HepG2 (cell line): ENCODE results near the gene NAXD. TPM values are rescaled to one million over a fixed set of nuclear protein-coding genes. Genes with fewer than 3 reads are reported as not detected.

Source experiments
- ATAC-seq: fragments of 200-7000 bp; cut with Tn5 transposase; 3 replicates; pipeline ENCODE4 v1.9.1; 2020; ENCODE audit warnings: mild to moderate bottlenecking, moderate library complexity
- BruUV-seq: library from RNA; stranded (reverse); fragments of 400-500 nt; replicated peaks from 2 replicates; lab custom pipeline; 2021; lab: Mats Ljungman, UMichigan
- CTCF ChIA-PET: fragments of 300-600 bp; formaldehyde crosslinking; extraction: SDS; loops from one replicate; lab custom pipeline; 2021; ENCODE audit warnings: low total read pairs, inconsistent platforms, low intra/inter-chr PET ratio; lab: Yijun Ruan, JAX
- POLR2A ChIA-PET: fragments of 350-600 bp; sonication (Branson Sonifier 250); formaldehyde crosslinking; loops from one replicate; lab custom pipeline; 2020; ENCODE audit warnings: antibody characterized with exemption, inconsistent platforms; lab: Yijun Ruan, JAX
- DNase-seq: peaks from one replicate; pipeline ENCODE4 v3.0.0-alpha.2; 2015; ENCODE audit warnings: low spot score
- FAIRE-seq: peaks from 3 replicates; lab custom pipeline; 2011; peaks lifted over from hg19 to GRCh38; lab: Jason Lieb, UNC
- H2AFZ ChIP-seq: one replicate; pipeline ENCODE4 v1.6.1; 2011; ENCODE audit warnings: low read length, inconsistent platforms
- H3K27ac ChIP-seq: fragments of 300-600 bp; 3 replicates; pipeline ENCODE4 v1.8.0; 2011; ENCODE audit warnings: mixed run types, mild to moderate bottlenecking, mixed read lengths, low read length, inconsistent platforms; ENCODE audit not compliant: insufficient read depth; ENCODE audit errors: extremely low read length
- H3K27me3 ChIP-seq, 2 experiments: fragments of 200-600 bp in 1 of 2; 2 replicates in 1 of 2; 3 replicates in 1 of 2; pipeline versions ENCODE4 v1.6.0 to v1.8.0; 2011; ENCODE audit warnings: low read length in 2 of 2, mild to moderate bottlenecking in 2 of 2, moderate library complexity in 2 of 2, inconsistent platforms in 1 of 2; ENCODE audit not compliant: insufficient read depth in 2 of 2, control insufficient read depth in 1 of 2
- H3K36me3 ChIP-seq, 2 experiments: fragments of 200-600 bp in 1 of 2; replicated peaks in 1 of 2; 2 replicates in 1 of 2; 3 replicates in 1 of 2; pipeline versions ENCODE4 v1.5.1 to v1.8.0; 2011; ENCODE audit warnings: low read length in 2 of 2, inconsistent platforms in 1 of 2; ENCODE audit not compliant: insufficient read depth in 2 of 2, control insufficient read depth in 1 of 2
- H3K4me1 ChIP-seq: 2 replicates; pipeline ENCODE4 v1.5.1; 2012; ENCODE audit warnings: low read length, inconsistent platforms; ENCODE audit not compliant: insufficient read depth
- H3K4me2 ChIP-seq: 2 replicates; pipeline ENCODE4 v1.6.0; 2011; ENCODE audit warnings: low read depth, low read length, inconsistent platforms
- H3K4me3 ChIP-seq, 3 experiments: fragments of 200-600 bp in 1 of 3; sonication (generic), shearing (Covaris generic) in 1 of 3; replicated peaks in 1 of 3; 2 replicates each; pipeline ENCODE4 v1.5.1; 2011 to 2016; ENCODE audit warnings: low read length in 3 of 3, inconsistent platforms in 2 of 3, low read depth in 2 of 3, mild to moderate bottlenecking in 2 of 3, control low read depth in 1 of 3, mixed read lengths in 1 of 3; ENCODE audit not compliant: insufficient read depth in 1 of 3
- H3K79me2 ChIP-seq: one replicate; pipeline ENCODE4 v1.6.1; 2011; ENCODE audit warnings: low read length, inconsistent platforms; ENCODE audit not compliant: insufficient read depth
- H3K9ac ChIP-seq: 2 replicates; pipeline ENCODE4 v1.6.0; 2011; ENCODE audit warnings: mild to moderate bottlenecking, low read depth, low read length, inconsistent platforms; ENCODE audit not compliant: insufficient read depth
- H3K9me3 ChIP-seq: 2 replicates; pipeline ENCODE4 v1.5.1; 2012; ENCODE audit warnings: mild to moderate bottlenecking, low read length
- H4K20me1 ChIP-seq: 2 replicates; pipeline ENCODE4 v1.6.0; 2011; ENCODE audit warnings: inconsistent platforms, mild to moderate bottlenecking, low read length, moderate library complexity; ENCODE audit not compliant: insufficient read depth
- ATRX ChIP-seq: sonication (generic); formaldehyde crosslinking; IDR thresholded peaks from 2 replicates; pipeline ENCODE4 v1.4.0; 2020; ENCODE audit warnings: missing genetic modification reagents, borderline replicate concordance
- EP300 ChIP-seq, 3 experiments: sonication (generic) in 1 of 3; formaldehyde crosslinking in 1 of 3; IDR thresholded peaks; 2 replicates each; pipeline versions ENCODE4 v1.5.1 to v1.6.1; 2011 to 2020; ENCODE audit warnings: low read depth in 2 of 3, low read length in 2 of 3, borderline replicate concordance in 1 of 3, improper control_type of control experiment in 1 of 3, mild to moderate bottlenecking in 1 of 3, missing genetic modification reagents in 1 of 3, moderate library complexity in 1 of 3
- FOXA3 ChIP-seq: IDR thresholded peaks from 2 replicates; pipeline ENCODE4 v1.6.1; 2016; ENCODE audit warnings: missing genetic modification reagents, missing compliant biosample characterization
- ISL2 ChIP-seq: sonication (generic); formaldehyde crosslinking; IDR thresholded peaks from 2 replicates; pipeline ENCODE4 v1.5.0; 2020; ENCODE audit warnings: missing genetic modification reagents
- NR2C2 ChIP-seq: sonication (generic); formaldehyde crosslinking; IDR thresholded peaks from 2 replicates; pipeline ENCODE4 v1.4.0; 2020; ENCODE audit warnings: missing genetic modification reagents, mild to moderate bottlenecking, moderate library complexity, borderline replicate concordance
- TMF1 ChIP-seq: sonication (generic); formaldehyde crosslinking; IDR thresholded peaks from 2 replicates; pipeline ENCODE4 v1.8.1; 2022; ENCODE audit warnings: low read depth, missing genetic modification reagents
- ZBTB8A ChIP-seq: sonication (generic); formaldehyde crosslinking; IDR thresholded peaks from 2 replicates; pipeline ENCODE4 v1.4.0; 2020; ENCODE audit warnings: mild to moderate bottlenecking, low read depth, missing genetic modification reagents, borderline replicate concordance
- ZNF337 ChIP-seq: sonication (generic); formaldehyde crosslinking; IDR thresholded peaks from 2 replicates; pipeline ENCODE4 v1.5.1; 2020; ENCODE audit warnings: missing genetic modification reagents, low read depth, mild to moderate bottlenecking, borderline replicate concordance
- ZNF563 ChIP-seq: sonication (generic); formaldehyde crosslinking; IDR thresholded peaks from 2 replicates; pipeline ENCODE4 v1.8.0; 2022; ENCODE audit warnings: mild to moderate bottlenecking, moderate library complexity, missing genetic modification reagents
- ZNF598 ChIP-seq: sonication (generic); formaldehyde crosslinking; IDR thresholded peaks from 2 replicates; pipeline ENCODE4 v1.5.1; 2020; ENCODE audit warnings: mild to moderate bottlenecking, missing genetic modification reagents, borderline replicate concordance
- ZNF788 ChIP-seq: sonication (generic); formaldehyde crosslinking; IDR thresholded peaks from 2 replicates; pipeline ENCODE4 v1.5.0; 2020; ENCODE audit warnings: mild to moderate bottlenecking, missing genetic modification reagents, borderline replicate concordance
- WGBS: methylation state at CpG from one replicate; pipeline ENCODE4 v1.1.6; 2017; ENCODE audit warnings: low lambda C conversion rate; 5-methylcytosine and 5-hydroxymethylcytosine counted together
- in situ Hi-C: cut with HindIII; loops from 2 replicates; pipeline ENCODE4 v1.10.0; 2017; ENCODE audit warnings: low pct_unique_long_range_greater_than_20kb; ENCODE audit not compliant: extremely low pct_ligation_motif_present
- intact Hi-C: fragments of 100-400 bp; cut with micrococcal nuclease; formaldehyde crosslinking; loops from one replicate; pipeline ENCODE4 v1.10.0; 2022; ENCODE audit not compliant: unreplicated experiment
- polyA plus RNA-seq, 8 experiments: library from polyadenylated mRNA; depleted of rRNA in 3 of 8; stranded (reverse) in 7 of 8; unstranded in 1 of 8; fragments of >200 nt; fragmentation: Illumina TruSeq in 4 of 8; extraction: Trizol in 4 of 8; gene quantifications; 2 replicates each; pipeline versions ENCODE4 v1.2.1 to v1.2.3, GENCODE V29; 2011 to 2016; ENCODE audit warnings: low read depth in 4 of 8, missing spikeins in 1 of 8, mixed read lengths in 1 of 8; ENCODE audit not compliant: insufficient read depth in 1 of 8
- total RNA-seq, 5 experiments: library from RNA; depleted of rRNA; stranded (reverse); fragments of >200 nt; fragmentation: Illumina TruSeq; extraction: Trizol; gene quantifications; 2 replicates each; pipeline ENCODE4 v1.2.3, GENCODE V29; 2016; ENCODE audit warnings: low read depth in 1 of 5
- TF ChIP-seq, protein P1 (sequence below): sonication (generic); formaldehyde crosslinking; IDR thresholded peaks from 2 replicates; pipeline ENCODE4 v1.9.0; 2021; ENCODE audit warnings: missing genetic modification reagents, mild to moderate bottlenecking, borderline replicate concordance
- TF ChIP-seq, protein P2 (sequence below): sonication (generic); formaldehyde crosslinking; IDR thresholded peaks from 2 replicates; pipeline ENCODE4 v1.4.0; 2020; ENCODE audit warnings: missing genetic modification reagents
- TF ChIP-seq, protein P3 (sequence below): IDR thresholded peaks from 2 replicates; pipeline ENCODE4 v1.6.1; 2016

NAXD gene
- total and polyA plus RNA-seq, 2 of the 13 experiments (the other 11 are each of a cell fraction or from before 2014, with no cell fraction given): 19.0 to 23.2 TPM

DNA sequence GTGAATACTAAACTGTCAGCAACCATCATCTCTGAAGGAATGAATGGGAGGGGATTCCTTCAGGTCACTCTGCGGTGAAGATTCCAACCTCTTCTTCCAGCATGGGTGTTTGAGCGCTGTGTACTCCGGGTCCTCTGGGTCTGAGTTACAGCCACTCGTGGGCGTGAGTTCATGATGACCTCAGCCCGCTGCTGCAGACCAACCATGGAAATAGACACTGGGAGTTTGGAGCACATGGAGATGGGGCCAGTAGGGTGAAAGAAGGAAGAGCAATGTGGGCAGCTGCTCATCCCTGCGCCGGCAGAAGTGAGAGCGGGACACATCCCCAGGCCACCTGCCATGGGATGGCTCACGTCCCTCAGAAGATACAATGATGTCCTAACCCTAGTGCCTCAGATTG lies 37.0 kb upstream of the NAXD start:
- intact Hi-C loops: no loop called here
- FAIRE-seq: no peak
- Histone ChIP-seq H3K27me3 (no peaks in the 10 kb centered on the region; a peak in 1 of 5 replicates), H2AFZ (no peak overlapping the region), H3K79me2 (no peaks in the 10 kb centered on the region), H3K4me2 (no peak overlapping the region), H3K9ac (no peak overlapping the region), H3K9me3 (no peaks in the 10 kb centered on the region), H4K20me1 (no peaks in the 10 kb centered on the region), H3K4me1 (peaks cover 45% of the 10 kb centered on the region), H3K4me3 (no peak overlapping the region), H3K27ac (no peak overlapping the region), H3K36me3 (no peaks in the 10 kb centered on the region)
- TF ChIP-seq ZBTB8A (CRISPR knock-in tag) (no peak), ISL2 (CRISPR knock-in tag) (no peak)
- TF ChIP-seq, protein P1, sequence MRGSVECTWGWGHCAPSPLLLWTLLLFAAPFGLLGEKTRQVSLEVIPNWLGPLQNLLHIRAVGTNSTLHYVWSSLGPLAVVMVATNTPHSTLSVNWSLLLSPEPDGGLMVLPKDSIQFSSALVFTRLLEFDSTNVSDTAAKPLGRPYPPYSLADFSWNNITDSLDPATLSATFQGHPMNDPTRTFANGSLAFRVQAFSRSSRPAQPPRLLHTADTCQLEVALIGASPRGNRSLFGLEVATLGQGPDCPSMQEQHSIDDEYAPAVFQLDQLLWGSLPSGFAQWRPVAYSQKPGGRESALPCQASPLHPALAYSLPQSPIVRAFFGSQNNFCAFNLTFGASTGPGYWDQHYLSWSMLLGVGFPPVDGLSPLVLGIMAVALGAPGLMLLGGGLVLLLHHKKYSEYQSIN (CRISPR knock-in tag): no peak
- TF ChIP-seq, protein P2, sequence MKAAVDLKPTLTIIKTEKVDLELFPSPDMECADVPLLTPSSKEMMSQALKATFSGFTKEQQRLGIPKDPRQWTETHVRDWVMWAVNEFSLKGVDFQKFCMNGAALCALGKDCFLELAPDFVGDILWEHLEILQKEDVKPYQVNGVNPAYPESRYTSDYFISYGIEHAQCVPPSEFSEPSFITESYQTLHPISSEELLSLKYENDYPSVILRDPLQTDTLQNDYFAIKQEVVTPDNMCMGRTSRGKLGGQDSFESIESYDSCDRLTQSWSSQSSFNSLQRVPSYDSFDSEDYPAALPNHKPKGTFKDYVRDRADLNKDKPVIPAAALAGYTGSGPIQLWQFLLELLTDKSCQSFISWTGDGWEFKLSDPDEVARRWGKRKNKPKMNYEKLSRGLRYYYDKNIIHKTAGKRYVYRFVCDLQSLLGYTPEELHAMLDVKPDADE (CRISPR knock-in tag): no peak
- in situ Hi-C loops: no loop called here
- ChIA-PET POLR2A (no interaction called here), CTCF (no interaction called here)
- no peak for DNase-seq
- no peak for ATAC-seq
- 85% methylated on average over 10 of the region's 10 CpGs for WGBS
- BruUV-seq: no TSS peak

DNA sequence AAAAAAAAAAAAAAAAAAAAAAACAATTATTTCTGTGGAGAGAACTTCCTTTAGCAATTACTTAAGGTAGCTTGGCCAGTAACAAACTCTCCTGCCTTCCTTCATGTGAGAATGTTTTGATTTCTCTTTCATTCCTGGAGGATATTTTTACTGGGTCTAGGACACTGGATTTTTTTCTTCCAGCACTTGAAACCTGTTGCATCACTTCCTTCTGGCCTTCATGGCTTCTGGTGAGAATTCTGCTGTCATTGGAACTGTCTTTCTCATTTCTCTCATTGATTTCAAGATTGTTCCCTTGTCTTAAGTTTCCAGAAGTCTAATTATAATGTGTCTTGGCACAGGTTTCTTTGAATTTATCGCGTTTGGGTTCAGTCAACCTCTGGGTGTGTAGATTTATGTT lies 34.5 kb upstream of the NAXD start:
- ChIA-PET POLR2A (no interaction called here), CTCF (no interaction called here)
- H3K27ac ChIP-seq: no peak overlapping the region
- H2AFZ ChIP-seq: no peak overlapping the region
- FAIRE-seq (no peak), ATAC-seq (no peak), DNase-seq (no peak)
- 82% methylated on average over 2 of the region's 2 CpGs for WGBS
- no peaks in the 10 kb centered on the region for H3K79me2 ChIP-seq
- intact Hi-C loops: no loop called here
- H3K4me2 ChIP-seq: no peak overlapping the region
- no peak overlapping the region for H3K4me3 ChIP-seq
- H3K36me3 ChIP-seq: no peaks in the 10 kb centered on the region
- H3K9me3 ChIP-seq: no peaks in the 10 kb centered on the region
- BruUV-seq: no TSS peak
- H3K9ac ChIP-seq: no peak overlapping the region
- TF ChIP-seq, protein P3, sequence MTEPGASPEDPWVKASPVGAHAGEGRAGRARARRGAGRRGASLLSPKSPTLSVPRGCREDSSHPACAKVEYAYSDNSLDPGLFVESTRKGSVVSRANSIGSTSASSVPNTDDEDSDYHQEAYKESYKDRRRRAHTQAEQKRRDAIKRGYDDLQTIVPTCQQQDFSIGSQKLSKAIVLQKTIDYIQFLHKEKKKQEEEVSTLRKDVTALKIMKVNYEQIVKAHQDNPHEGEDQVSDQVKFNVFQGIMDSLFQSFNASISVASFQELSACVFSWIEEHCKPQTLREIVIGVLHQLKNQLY (CRISPR knock-in tag): no peak
- TF ChIP-seq ZNF563 (CRISPR knock-in tag) (no peak), EP300 (IDR thresholded peaks at IDR 0.05; ENCODE audit: low read depth in 2 of 2, low read length in 2 of 2) (no peak), EP300 (CRISPR knock-in tag; IDR thresholded peaks at IDR 0.05; ENCODE audit: borderline replicate concordance) (no peak), ZNF337 (CRISPR knock-in tag) (no peak), TMF1 (CRISPR knock-in tag) (no peak), ZNF598 (CRISPR knock-in tag) (no peak), ATRX (no peak), ZNF788 (CRISPR knock-in tag) (no peak), NR2C2 (CRISPR knock-in tag) (no peak), FOXA3 (CRISPR knock-in tag) (no peak)
- H3K27me3 ChIP-seq: no peaks in the 10 kb centered on the region; a peak in 1 of 5 replicates
- peaks cover 38% of the 10 kb centered on the region for H3K4me1 ChIP-seq
- in situ Hi-C loops: no loop called here
- no peaks in the 10 kb centered on the region for H4K20me1 ChIP-seq
